Stimulated activated CD8-positive, alpha-beta memory T cell treated with anti-CD3 and anti-CD28 coated beads, Interleukin-15, amount 100 ng/mL, for 1 hour (primary cell): Measurements from ENCODE around the gene ATRNL1.

Experiments
- DNase-seq: peaks from one replicate; pipeline ENCODE4 v3.0.0-alpha.2; 2020; ENCODE audit warnings: low read depth

Gene ATRNL1

GRCh38 chr10:115902596-115902995, 809.4 kb downstream of the ATRNL1 start:
- no peak for DNase-seq

GRCh38 chr10:115903207-115903606, 810.0 kb downstream of the ATRNL1 start:
- DNase-seq = no peak

GRCh38 chr10:115903845-115904244, 810.7 kb downstream of the ATRNL1 start:
- DNase-seq = no peak

GRCh38 chr10:115909037-115909436, 815.9 kb downstream of the ATRNL1 start:
- no peak for DNase-seq

- DNase-seq = no peak
Observed at GRCh38 chr10:115909962-115910731, 817.0 kb downstream of the ATRNL1 start.

- no peak for DNase-seq
Observed at GRCh38 chr10:115914475-115914874, 821.3 kb downstream of the ATRNL1 start.

GRCh38 chr10:115915429-115915828, 822.3 kb downstream of the ATRNL1 start:
- no peak for DNase-seq

- DNase-seq = no peak
Observed at GRCh38 chr10:115918812-115919211, 825.6 kb downstream of the ATRNL1 start.

GRCh38 chr10:115921795-115922194, 828.6 kb downstream of the ATRNL1 start:
- DNase-seq = no peak

- DNase-seq = no peak
Observed at GRCh38 chr10:115931309-115931708, 838.1 kb downstream of the ATRNL1 start.

- no peak for DNase-seq
Observed at GRCh38 chr10:115932099-115932498, 838.9 kb downstream of the ATRNL1 start.

- no peak for DNase-seq
Observed at GRCh38 chr10:115933098-115933497, 839.9 kb downstream of the ATRNL1 start.

- no peak for DNase-seq
Observed at GRCh38 chr10:115935731-115936130, 842.6 kb downstream of the ATRNL1 start.

- no peak for DNase-seq
Observed at GRCh38 chr10:115936926-115937767, 844.0 kb downstream of the ATRNL1 start.

- no peak for DNase-seq
Observed at GRCh38 chr10:115937768-115938056, 844.5 kb downstream of the ATRNL1 start.

GRCh38 chr10:115939101-115939854, 846.1 kb downstream of the ATRNL1 start:
- DNase-seq = no peak

GRCh38 chr10:115941361-115941771, 848.2 kb downstream of the ATRNL1 start:
- DNase-seq = no peak

- DNase-seq = no peak
Observed at GRCh38 chr10:115942101-115942500, 848.9 kb downstream of the ATRNL1 start.

GRCh38 chr10:115944538-115944937, 851.4 kb downstream of the ATRNL1 start:
- no peak for DNase-seq

- no peak for DNase-seq
Observed at GRCh38 chr10:115945701-115946445, 852.7 kb downstream of the ATRNL1 start.

- no peak for DNase-seq
Observed at GRCh38 chr10:115947104-115947503, 853.9 kb downstream of the ATRNL1 start.

- DNase-seq = no peak
Observed at GRCh38 chr10:115948465-115948864, 855.3 kb downstream of the ATRNL1 start.
